Gastrocnemius medialis (tissue), 4 donors: ENCODE results near the gene NLRX1.

Source experiments
- POLR2A ChIP-seq, 2 donors: fragments of 450-650 bp; IDR thresholded peaks; one replicate each; pipeline ENCODE4 v1.6.1; 2017; ENCODE audit warnings: antibody characterized with exemption in 2 of 2, mild to moderate bottlenecking in 2 of 2, moderate library complexity in 2 of 2
- TF ChIP-seq, protein P1 (sequence below), 5 experiments: fragments of 450-650 bp in 3 of 5; fragments of 200-600 bp in 2 of 5; sonication (generic) in 2 of 5; IDR thresholded peaks in 4 of 5; conservative IDR thresholded peaks in 1 of 5; 1 replicate in 4 of 5; 2 replicates in 1 of 5; pipeline ENCODE4 v1.5.1; 2016 to 2019; ENCODE audit warnings: antibody characterized with exemption in 5 of 5, mild to moderate bottlenecking in 3 of 5, moderate library complexity in 3 of 5

DNA sequence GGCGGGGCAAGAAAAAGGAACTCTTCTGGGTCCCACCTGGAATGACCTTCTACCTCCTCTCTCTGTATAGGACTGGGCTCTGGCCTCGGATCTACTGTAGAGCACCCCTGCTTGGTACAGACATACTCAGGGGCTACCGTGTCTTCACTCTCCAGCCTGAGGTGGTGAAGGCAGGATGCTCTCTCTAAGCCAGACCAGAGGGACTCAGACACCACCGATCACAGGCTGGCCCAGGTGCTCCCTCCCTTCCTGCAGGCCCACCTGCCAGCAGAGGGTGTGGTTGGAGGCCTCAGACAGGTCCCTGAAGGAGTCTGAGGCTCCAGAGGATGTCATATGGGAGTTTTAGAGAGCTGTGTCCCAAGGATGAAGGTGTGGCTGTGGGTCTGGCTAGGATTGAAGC lies 20.9 kb downstream of the NLRX1 start:
- no peak for TF ChIP-seq POLR2A (IDR thresholded peaks at IDR 0.05)
- TF ChIP-seq, protein P1, sequence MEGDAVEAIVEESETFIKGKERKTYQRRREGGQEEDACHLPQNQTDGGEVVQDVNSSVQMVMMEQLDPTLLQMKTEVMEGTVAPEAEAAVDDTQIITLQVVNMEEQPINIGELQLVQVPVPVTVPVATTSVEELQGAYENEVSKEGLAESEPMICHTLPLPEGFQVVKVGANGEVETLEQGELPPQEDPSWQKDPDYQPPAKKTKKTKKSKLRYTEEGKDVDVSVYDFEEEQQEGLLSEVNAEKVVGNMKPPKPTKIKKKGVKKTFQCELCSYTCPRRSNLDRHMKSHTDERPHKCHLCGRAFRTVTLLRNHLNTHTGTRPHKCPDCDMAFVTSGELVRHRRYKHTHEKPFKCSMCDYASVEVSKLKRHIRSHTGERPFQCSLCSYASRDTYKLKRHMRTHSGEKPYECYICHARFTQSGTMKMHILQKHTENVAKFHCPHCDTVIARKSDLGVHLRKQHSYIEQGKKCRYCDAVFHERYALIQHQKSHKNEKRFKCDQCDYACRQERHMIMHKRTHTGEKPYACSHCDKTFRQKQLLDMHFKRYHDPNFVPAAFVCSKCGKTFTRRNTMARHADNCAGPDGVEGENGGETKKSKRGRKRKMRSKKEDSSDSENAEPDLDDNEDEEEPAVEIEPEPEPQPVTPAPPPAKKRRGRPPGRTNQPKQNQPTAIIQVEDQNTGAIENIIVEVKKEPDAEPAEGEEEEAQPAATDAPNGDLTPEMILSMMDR (IDR thresholded peaks at IDR 0.05 in 4 of 5, conservative IDR thresholded peaks at IDR 0.05 in 1 of 5) = no peak
